GM12878 (cell line): ENCODE data around the gene DENND1B. TPM values are rescaled to one million over a fixed set of nuclear protein-coding genes. Genes with fewer than 3 reads are reported as not detected.

Source experiments
- ATAC-seq: fragments of 200-7000 bp; cut with Tn5 transposase; 3 replicates; pipeline ENCODE4 v1.9.1; 2020; ENCODE audit warnings: mild to moderate bottlenecking, moderate library complexity
- BruUV-seq: library from RNA; stranded (reverse); fragments of 400-500 nt; replicated peaks from 2 replicates; lab custom pipeline; 2021; lab: Mats Ljungman, UMichigan
- CTCF ChIA-PET: fragments of 300-600 bp; sonication (Branson Sonifier 250); formaldehyde crosslinking; extraction: SDS; loops from one replicate; lab custom pipeline; 2021; ENCODE audit warnings: inconsistent platforms; lab: Yijun Ruan, JAX
- POLR2A ChIA-PET: fragments of 350-600 bp; formaldehyde crosslinking; extraction: SDS; loops from one replicate; lab custom pipeline; 2021; ENCODE audit warnings: inconsistent platforms; lab: Charles Lee
- RAD21 ChIA-PET: fragments of 300-600 bp; sonication (Branson Sonifier 250); formaldehyde crosslinking; loops from one replicate; lab custom pipeline; 2023; ENCODE audit warnings: antibody characterized with exemption; ENCODE audit not compliant: unreplicated experiment; lab: Charles Lee
- SMC1A ChIA-PET: fragments of 300-600 bp; sonication (Branson Sonifier 250); formaldehyde crosslinking; loops from one replicate; lab custom pipeline; 2023; ENCODE audit not compliant: unreplicated experiment, uncharacterized antibody; lab: Charles Lee
- DNase-seq: peaks from one replicate; pipeline ENCODE4 v3.0.0-alpha.2; 2011; ENCODE audit warnings: low read depth, low spot score
- FAIRE-seq: peaks from 3 replicates; lab custom pipeline; 2011; peaks lifted over from hg19 to GRCh38; lab: Jason Lieb, UNC
- H2AFZ ChIP-seq: 2 replicates; pipeline ENCODE4 v1.6.0; 2011; ENCODE audit warnings: low read depth, low read length, control low read depth; ENCODE audit not compliant: control insufficient read depth
- H3K27ac ChIP-seq: 2 replicates; pipeline ENCODE4 v1.5.1; 2011; ENCODE audit warnings: control low read depth; ENCODE audit not compliant: control insufficient read depth, insufficient read depth
- H3K27me3 ChIP-seq, 2 experiments: replicated peaks in 1 of 2; 2 replicates each; pipeline versions ENCODE4 v1.6.0 to v1.6.1; 2011; ENCODE audit warnings: low read length in 1 of 2; ENCODE audit not compliant: control insufficient read depth in 2 of 2, insufficient read depth in 2 of 2
- H3K36me3 ChIP-seq, 2 experiments: 2 replicates each; pipeline ENCODE4 v1.5.1; 2011; ENCODE audit warnings: low read length in 1 of 2; ENCODE audit not compliant: control insufficient read depth in 2 of 2, insufficient read depth in 2 of 2
- H3K4me1 ChIP-seq: 2 replicates; pipeline ENCODE4 v1.6.1; 2011; ENCODE audit warnings: mild to moderate bottlenecking, low read length, moderate library complexity, mixed read lengths; ENCODE audit not compliant: control insufficient read depth, insufficient read depth
- H3K4me2 ChIP-seq: 2 replicates; pipeline ENCODE4 v1.6.0; 2011; ENCODE audit warnings: control low read depth; ENCODE audit not compliant: control insufficient read depth, insufficient read depth
- H3K4me3 ChIP-seq: fragments of 200-600 bp; sonication (generic); 2 replicates; pipeline ENCODE4 v1.5.1; 2016
- H3K79me2 ChIP-seq: 2 replicates; pipeline ENCODE4 v1.6.0; 2011; ENCODE audit warnings: low read length; ENCODE audit not compliant: control insufficient read depth, insufficient read depth
- H3K9ac ChIP-seq: 2 replicates; pipeline ENCODE4 v1.8.0; 2011; ENCODE audit warnings: low read length, control low read depth, mixed read lengths; ENCODE audit not compliant: control insufficient read depth, insufficient read depth
- H3K9me3 ChIP-seq: replicated peaks from 3 replicates; pipeline ENCODE4 v1.5.1; 2011; ENCODE audit warnings: mild to moderate bottlenecking, low read length; ENCODE audit not compliant: control insufficient read depth, insufficient read depth
- H4K20me1 ChIP-seq: 2 replicates; pipeline ENCODE4 v1.6.0; 2011; ENCODE audit not compliant: control insufficient read depth, insufficient read depth
- CHD4 ChIP-seq: fragments of 200-600 bp; sonication (generic); IDR thresholded peaks from 2 replicates; pipeline ENCODE4 v1.6.1; 2016; ENCODE audit warnings: mild to moderate bottlenecking
- CUX1 ChIP-seq: IDR thresholded peaks from 2 replicates; pipeline ENCODE4 v1.6.1; 2012; ENCODE audit warnings: improper control_type of control experiment, low read depth, low read length; ENCODE audit not compliant: insufficient replicate concordance
- EZH2 ChIP-seq: IDR thresholded peaks from 2 replicates; pipeline ENCODE4 v1.6.1; 2012; ENCODE audit warnings: low read depth, mild to moderate bottlenecking, control low read depth, inconsistent platforms, low read length, borderline replicate concordance; ENCODE audit not compliant: control insufficient read depth
- FOXM1 ChIP-seq: IDR thresholded peaks from 2 replicates; pipeline ENCODE4 v1.6.1; 2012; ENCODE audit warnings: low read depth, mild to moderate bottlenecking, inconsistent platforms, low read length, moderate library complexity
- KLF5 ChIP-seq: fragments of 450-650 bp; IDR thresholded peaks from 2 replicates; pipeline ENCODE4 v1.6.1; 2014; ENCODE audit warnings: mild to moderate bottlenecking; ENCODE audit not compliant: partially characterized antibody
- MYB ChIP-seq: fragments of 150-350 bp; IDR thresholded peaks from 2 replicates; pipeline ENCODE4 v1.6.1; 2014; ENCODE audit warnings: mild to moderate bottlenecking, low read depth, low read length, borderline replicate concordance
- POLR2A ChIP-seq: IDR thresholded peaks from 2 replicates; pipeline ENCODE4 v1.6.1; 2011; ENCODE audit warnings: low read depth, mild to moderate bottlenecking, low read length
- RB1 ChIP-seq: fragments of 450-650 bp; formaldehyde crosslinking; IDR thresholded peaks from 2 replicates; pipeline ENCODE4 v1.6.1; 2017; ENCODE audit warnings: mild to moderate bottlenecking, borderline replicate concordance
- SP1 ChIP-seq: IDR thresholded peaks from one replicate; pipeline ENCODE4 v1.6.1; 2011; ENCODE audit warnings: low read depth, low read length
- SREBF1 ChIP-seq: IDR thresholded peaks from 2 replicates; pipeline ENCODE4 v1.6.1; 2012; ENCODE audit warnings: mild to moderate bottlenecking, low read length
- SREBF2 ChIP-seq: IDR thresholded peaks from 2 replicates; pipeline ENCODE4 v1.6.1; 2012; ENCODE audit warnings: mild to moderate bottlenecking, low read length
- TCF7 ChIP-seq: IDR thresholded peaks from 2 replicates; pipeline ENCODE4 v1.6.1; 2014; ENCODE audit warnings: antibody characterized with exemption, borderline replicate concordance
- ZNF274 ChIP-seq: IDR thresholded peaks from one replicate; pipeline ENCODE4 v1.8.0; 2011; ENCODE audit not compliant: insufficient read length, insufficient read depth
- ZNF687 ChIP-seq: fragments of 450-650 bp; IDR thresholded peaks from 2 replicates; pipeline ENCODE4 v1.6.1; 2017; ENCODE audit warnings: mild to moderate bottlenecking, moderate library complexity
- WGBS: methylation state at CpG from one replicate; pipeline ENCODE4 v1.1.6; 2016; ENCODE audit warnings: low lambda C conversion rate; ENCODE audit not compliant: insufficient replicate concordance, insufficient coverage; ENCODE audit errors: missing lambda C conversion rate; 5-methylcytosine and 5-hydroxymethylcytosine counted together
- in situ Hi-C: fragments of 300-500 bp; cut with MboI; formaldehyde crosslinking; loops from 9 replicates; pipeline ENCODE4 v1.14.3; 2018; ENCODE audit warnings: mixed read lengths
- intact Hi-C: fragments of 100-400 bp; cut with micrococcal nuclease; formaldehyde crosslinking; loops from one replicate; pipeline ENCODE4 v1.14.2; 2022; ENCODE audit not compliant: unreplicated experiment
- polyA plus RNA-seq, 11 experiments: library from polyadenylated mRNA; depleted of rRNA in 4 of 11; unstranded in 6 of 11; stranded (reverse) in 5 of 11; fragments of >200 nt; fragmentation: Nextera tagmentation in 4 of 11; fragmentation: Illumina TruSeq in 1 of 11; extraction: Ambion mirVana in 4 of 11; extraction: Trizol in 1 of 11; gene quantifications; 1 replicate in 1 of 11; 2 replicates in 10 of 11; pipeline versions ENCODE4 v1.2.1 to v1.2.3, GENCODE V29; 2011 to 2016; ENCODE audit warnings: inconsistent platforms in 2 of 11, missing spikeins in 2 of 11, low read depth in 1 of 11
- total RNA-seq, 4 experiments: library from RNA; depleted of rRNA in 3 of 4; stranded (reverse); fragments of >200 nt in 3 of 4; fragmentation: Illumina TruSeq in 1 of 4; extraction: Trizol in 1 of 4; gene quantifications; 2 replicates each; pipeline versions ENCODE4 v1.2.1 to v1.2.3, GENCODE V29; 2013 to 2021
- TF ChIP-seq, protein P1 (sequence below): fragments of 450-650 bp; IDR thresholded peaks from 2 replicates; pipeline ENCODE4 v1.6.1; 2017; ENCODE audit warnings: mild to moderate bottlenecking

DENND1B gene
- total and polyA plus RNA-seq, 10 of the 15 experiments (the other 5 are each of a cell fraction or from before 2014, with no cell fraction given), result 1.7 to 10.7 (median 8.0) TPM

GRCh38 chr1:197769287-197769686, 6.0 kb downstream of the DENND1B start:
- H3K79me2 ChIP-seq, result no peaks in the 10 kb centered on the region; the same call in none of the 2 replicates
- no peaks in the 10 kb centered on the region for H4K20me1 ChIP-seq
- ChIA-PET POLR2A (interaction anchor here (0.7 kb wide), 1 partner anchor 567 kb away, joined by 3 read pairs; no protein-coding TSS in a partner anchor), SMC1A (interaction anchor here (0.6 to 1.0 kb wide), 3 partner anchors 8 to 30 kb away, joined by 3 read pairs; no protein-coding TSS in a partner anchor), RAD21 (interaction anchor here (1.0 kb wide), 1 partner anchor 40 kb away, joined by 4 read pairs; no protein-coding TSS in a partner anchor), CTCF (interaction anchor here (1.1 kb wide), 1 partner anchor 11 kb away, joined by 6 read pairs; no protein-coding TSS in a partner anchor)
- peaks cover 3% of the 10 kb centered on the region; the same call in 1 of the 2 replicates for H3K4me1 ChIP-seq
- intact Hi-C loops (no loop called here), in situ Hi-C loops (no loop called here)
- H3K36me3 ChIP-seq, result no peaks in the 10 kb centered on the region
- no peak for DNase-seq
- no peak for FAIRE-seq
- H3K4me3 ChIP-seq, result no peak overlapping the region
- H3K4me2 ChIP-seq, result no peak overlapping the region
- no peaks in the 10 kb centered on the region for H3K9me3 ChIP-seq
- BruUV-seq, result no TSS peak
- H3K27ac ChIP-seq, result no peak overlapping the region
- no peaks in the 10 kb centered on the region for H3K27me3 ChIP-seq
- H3K9ac ChIP-seq, result no peak overlapping the region
- no peak overlapping the region for H2AFZ ChIP-seq
- no peak for ATAC-seq
- 89% methylated on average over 4 of the region's 4 CpGs for WGBS
- TF ChIP-seq, protein P1, sequence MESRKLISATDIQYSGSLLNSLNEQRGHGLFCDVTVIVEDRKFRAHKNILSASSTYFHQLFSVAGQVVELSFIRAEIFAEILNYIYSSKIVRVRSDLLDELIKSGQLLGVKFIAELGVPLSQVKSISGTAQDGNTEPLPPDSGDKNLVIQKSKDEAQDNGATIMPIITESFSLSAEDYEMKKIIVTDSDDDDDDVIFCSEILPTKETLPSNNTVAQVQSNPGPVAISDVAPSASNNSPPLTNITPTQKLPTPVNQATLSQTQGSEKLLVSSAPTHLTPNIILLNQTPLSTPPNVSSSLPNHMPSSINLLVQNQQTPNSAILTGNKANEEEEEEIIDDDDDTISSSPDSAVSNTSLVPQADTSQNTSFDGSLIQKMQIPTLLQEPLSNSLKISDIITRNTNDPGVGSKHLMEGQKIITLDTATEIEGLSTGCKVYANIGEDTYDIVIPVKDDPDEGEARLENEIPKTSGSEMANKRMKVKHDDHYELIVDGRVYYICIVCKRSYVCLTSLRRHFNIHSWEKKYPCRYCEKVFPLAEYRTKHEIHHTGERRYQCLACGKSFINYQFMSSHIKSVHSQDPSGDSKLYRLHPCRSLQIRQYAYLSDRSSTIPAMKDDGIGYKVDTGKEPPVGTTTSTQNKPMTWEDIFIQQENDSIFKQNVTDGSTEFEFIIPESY, result no peak
- no peak for TF ChIP-seq TCF7
- TF ChIP-seq SREBF2, result no peak
- no peak for TF ChIP-seq SP1
- TF ChIP-seq FOXM1, result no peak
- no peak for TF ChIP-seq KLF5
- no peak for TF ChIP-seq RB1
- TF ChIP-seq POLR2A, result no peak
- TF ChIP-seq MYB, result no peak
- no peak for TF ChIP-seq EZH2
- TF ChIP-seq CHD4, result no peak
- TF ChIP-seq CUX1, result no peak
- no peak for TF ChIP-seq ZNF687
- no peak for TF ChIP-seq SREBF1
- no peak for TF ChIP-seq ZNF274
